Measurements from ENCODE around the gene SLC7A5. TPM values are rescaled to one million over a fixed set of nuclear protein-coding genes. Genes with fewer than 3 reads are reported as not detected.
"Not testable (repeated sequence)": the region's sequence is repeated elsewhere in the genome, so short reads cannot be mapped to it uniquely, and the experiment has no call there.

Gene SLC7A5
- total RNA-seq, 3 donors from 2014 or later, result 814 to 984 (median 886) TPM

DNA sequence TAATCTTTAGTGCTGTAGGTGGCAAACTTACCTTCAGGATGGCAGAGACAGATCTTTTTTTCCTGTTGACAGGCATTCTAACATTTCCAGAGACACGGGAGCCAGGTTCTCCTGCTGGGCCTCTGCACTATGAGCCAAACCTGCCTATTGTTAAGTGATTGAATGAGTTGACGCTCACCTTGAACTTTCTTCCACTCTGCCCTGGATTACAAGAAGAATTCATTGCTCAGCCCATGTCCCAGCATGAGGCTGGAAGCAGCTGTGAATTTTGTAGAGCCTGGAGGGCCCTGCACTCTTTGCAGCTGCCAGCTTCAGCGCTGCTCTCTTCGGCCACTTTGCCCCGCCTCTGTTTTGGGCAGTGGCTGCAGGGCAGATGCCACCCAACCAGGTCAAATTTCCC is 9.4 kb upstream of the SLC7A5 start:
- Mint-ChIP-seq H3K4me1 (ENCODE audit: low read depth) (peaks cover 28% of the 10 kb centered on the region), H3K36me3 (ENCODE audit: insufficient read depth) (no peaks in the 10 kb centered on the region), H3K27me3 (ENCODE audit: low read depth) (peaks cover 5% of the 10 kb centered on the region), H3K9me3 (no peaks in the 10 kb centered on the region), H3K4me3 (no peak overlapping the region)
- ATAC-seq (no peak), DNase-seq (no peak)

DNA sequence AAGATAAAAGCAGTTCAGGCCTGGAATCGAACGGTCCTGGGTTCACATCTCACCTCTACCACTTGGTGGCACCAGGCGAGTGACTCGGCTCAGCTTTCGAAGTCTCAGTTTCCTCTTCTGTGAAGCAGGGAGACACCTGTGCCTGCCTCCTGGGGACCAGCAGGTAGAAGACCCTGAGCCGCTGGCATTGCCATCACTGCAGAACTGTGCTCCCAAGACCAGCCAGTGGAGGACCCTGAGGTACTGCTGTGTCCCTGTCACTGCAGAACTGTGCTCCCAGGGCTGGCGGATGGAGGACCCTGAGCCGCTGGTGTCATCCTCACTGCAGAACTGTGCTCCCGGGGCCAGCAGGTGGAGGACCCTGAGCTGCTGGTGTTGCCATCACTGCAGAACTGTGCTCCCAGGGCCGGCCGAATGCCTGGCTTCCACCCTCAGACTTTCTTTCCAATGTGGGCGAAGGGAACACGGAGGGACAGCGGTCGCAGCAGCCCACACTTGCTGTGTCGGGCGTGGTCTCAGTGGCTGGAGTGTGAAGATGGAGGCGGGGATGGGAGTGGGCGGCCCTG is 8.7 kb upstream of the SLC7A5 start:
- Mint-ChIP-seq H3K36me3 (ENCODE audit: insufficient read depth) (no peaks in the 10 kb centered on the region), H3K9me3 (no peaks in the 10 kb centered on the region), H3K27me3 (ENCODE audit: low read depth) (peaks cover 5% of the 10 kb centered on the region), H3K4me1 (ENCODE audit: low read depth) (peaks cover 28% of the 10 kb centered on the region), H3K4me3 (no peak overlapping the region)
- ATAC-seq, result no peak
- DNase-seq, result no peak

DNA sequence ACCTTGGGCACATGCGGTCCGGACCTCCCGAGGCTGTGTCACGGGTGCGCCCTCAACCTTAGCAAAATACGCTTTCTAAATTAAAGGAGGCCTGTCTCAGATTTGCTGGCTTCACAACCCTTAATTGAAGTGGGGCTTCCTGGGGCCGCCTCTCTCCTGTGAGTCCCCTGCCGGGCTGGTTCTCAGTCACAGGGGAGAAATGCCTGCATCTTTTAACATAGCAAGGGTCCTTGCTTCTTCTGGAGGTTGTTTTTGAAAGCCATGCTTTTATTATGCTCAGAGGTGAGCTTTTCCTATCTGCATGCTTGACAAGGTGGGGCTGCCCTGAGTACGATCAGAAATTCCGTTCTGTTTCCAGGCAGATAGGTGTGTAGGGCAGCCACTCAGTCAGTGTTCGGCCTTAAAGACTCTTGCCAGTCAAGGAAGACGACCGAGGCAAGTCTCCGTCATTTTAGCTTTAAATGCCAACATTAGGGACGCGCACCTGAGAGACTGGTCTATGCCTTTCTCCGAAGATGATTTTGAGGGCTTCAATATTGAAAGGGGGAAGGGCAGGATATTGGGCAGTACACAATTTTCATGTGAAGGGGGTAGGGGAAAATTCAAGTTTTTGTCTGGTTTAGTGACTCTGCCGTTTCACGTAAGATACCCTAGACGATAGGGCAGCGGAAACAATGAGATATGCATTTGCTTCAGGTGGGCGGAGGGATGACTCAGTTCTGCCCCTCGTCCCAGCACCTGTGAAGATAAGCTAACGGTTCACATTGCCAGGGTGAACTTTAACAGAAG is 5.5 kb upstream of the SLC7A5 start:
- Mint-ChIP-seq H3K36me3 (ENCODE audit: insufficient read depth) (no peaks in the 10 kb centered on the region), H3K4me3 (peak overlapping the region; percentile 50), H3K27me3 (ENCODE audit: low read depth) (no peaks in the 10 kb centered on the region), H3K9me3 (no peaks in the 10 kb centered on the region), H3K4me1 (ENCODE audit: low read depth) (peaks cover 49% of the 10 kb centered on the region)
- DNase-seq (peak; percentile 83), ATAC-seq (peak; percentile 74 to 78)

DNA sequence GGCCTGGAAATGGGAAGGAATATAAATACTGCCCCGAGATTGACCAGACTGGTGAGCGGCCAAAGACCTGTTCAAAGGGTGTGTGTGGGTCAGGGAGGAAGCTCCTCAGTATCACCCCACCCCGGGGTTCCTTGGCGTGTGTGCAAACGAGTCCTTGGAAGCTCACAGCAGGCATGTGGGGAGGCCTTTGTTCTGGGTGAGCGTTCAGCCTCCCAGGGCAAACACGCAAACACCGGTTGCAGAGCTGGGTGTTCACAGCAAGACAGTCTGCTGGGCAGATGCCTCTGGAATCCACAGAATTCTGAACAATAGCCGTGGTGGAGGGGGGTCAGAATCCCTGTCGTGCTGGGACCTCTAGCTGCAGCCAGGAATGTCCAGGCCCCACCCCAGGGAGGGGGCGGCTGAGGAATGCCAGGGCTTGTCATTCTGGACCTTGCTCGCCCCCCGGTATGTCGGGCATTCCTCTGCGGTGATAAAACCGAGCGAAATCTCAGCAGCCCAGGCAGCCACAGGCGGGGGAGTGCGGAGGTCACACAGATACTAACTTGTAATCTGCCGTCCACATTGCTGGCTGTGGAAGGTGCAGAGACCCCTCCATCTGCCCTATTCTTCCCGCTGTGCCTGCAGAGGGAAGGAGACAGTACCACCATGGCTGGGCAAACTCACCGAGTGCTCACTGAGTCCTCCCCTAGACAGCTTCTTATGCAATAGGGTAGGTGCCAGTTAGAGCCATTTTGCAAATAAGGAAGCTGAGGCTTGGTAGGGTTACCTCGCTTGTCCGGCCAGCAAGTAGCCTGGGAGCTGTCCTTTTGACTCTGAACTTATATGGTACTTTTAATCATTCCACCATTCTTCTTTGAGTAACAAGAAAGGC is 1.3 kb upstream of the SLC7A5 start:
- not testable (repeated sequence) for ATAC-seq; DNase-seq; H3K27me3 Mint-ChIP-seq (ENCODE audit: low read depth); H3K9me3 Mint-ChIP-seq
- H3K4me3 Mint-ChIP-seq, result peak overlapping the region; percentile 66
- H3K4me1 Mint-ChIP-seq (ENCODE audit: low read depth), result peaks cover 43% of the 10 kb centered on the region
- peaks cover 25% of the 10 kb centered on the region for H3K36me3 Mint-ChIP-seq (ENCODE audit: insufficient read depth)

DNA sequence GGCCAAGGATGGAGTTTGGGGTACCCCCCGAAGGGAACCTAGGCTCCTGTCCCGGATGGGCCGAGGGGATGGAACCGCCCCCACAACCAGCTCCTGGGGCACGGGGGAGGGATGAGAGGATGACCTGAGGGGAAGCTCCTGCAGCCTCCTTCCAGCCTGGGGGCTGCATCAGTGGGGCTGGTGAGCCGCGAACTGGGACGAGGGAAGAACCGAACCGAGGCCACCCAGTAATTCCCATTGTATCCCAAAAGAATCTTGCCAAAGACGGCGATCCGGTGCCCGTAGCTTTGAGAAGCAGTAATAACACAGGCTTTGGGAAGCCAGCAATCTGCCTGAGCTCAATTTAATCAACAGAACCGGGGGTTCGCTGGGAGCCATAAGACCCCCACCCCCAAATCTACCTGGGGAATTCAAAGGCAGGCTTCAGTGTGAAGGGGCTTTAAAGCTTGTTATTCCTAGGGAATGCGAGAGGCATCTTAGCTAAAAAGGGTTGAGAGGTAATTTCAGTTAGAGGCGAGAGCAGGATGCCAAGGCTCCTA is 641 bp upstream of the SLC7A5 start:
- not testable (repeated sequence) for H3K9me3 Mint-ChIP-seq; DNase-seq; ATAC-seq; H3K27me3 Mint-ChIP-seq (ENCODE audit: low read depth)
- Mint-ChIP-seq H3K36me3 (ENCODE audit: insufficient read depth) (peaks cover 28% of the 10 kb centered on the region), H3K4me1 (ENCODE audit: low read depth) (peaks cover 41% of the 10 kb centered on the region), H3K4me3 (peak overlapping the region; percentile 48)

DNA sequence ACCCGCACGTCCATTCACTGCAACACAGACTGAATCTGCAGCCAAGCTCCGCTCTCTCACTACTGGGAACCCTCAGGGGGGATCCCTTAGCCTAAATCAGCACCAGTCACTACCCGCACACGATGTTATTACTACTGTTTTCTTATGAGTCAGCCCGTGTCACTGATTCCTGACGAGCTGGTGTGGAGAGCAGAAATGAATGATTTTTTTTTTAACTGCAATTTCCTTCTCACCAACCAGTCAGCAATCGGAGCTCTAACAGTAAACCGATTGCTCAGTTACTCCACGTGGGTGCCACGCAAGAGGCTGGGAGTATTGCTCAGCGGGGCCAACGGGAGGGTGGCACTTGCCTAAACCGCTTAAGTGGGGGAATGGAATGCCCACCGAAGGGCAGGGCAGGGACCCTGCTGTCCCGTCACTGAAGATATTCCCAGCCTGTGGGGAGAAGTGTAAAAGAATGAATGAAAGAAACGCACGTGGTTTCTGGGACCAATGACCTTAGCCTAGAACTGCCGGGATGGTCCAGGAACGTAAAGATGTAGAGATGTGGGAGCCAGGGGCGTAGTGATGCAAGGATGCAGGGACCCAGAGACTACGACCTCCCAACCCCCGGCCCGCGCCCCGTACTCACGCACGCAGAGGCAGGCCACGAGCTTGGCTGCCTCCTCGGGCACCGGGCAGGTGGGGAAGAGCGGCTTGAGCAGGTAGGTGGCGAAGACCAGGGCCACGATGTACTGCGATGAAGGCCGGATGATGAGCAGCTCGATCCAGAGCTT is 865 bp downstream of the SLC7A5 start:
- Mint-ChIP-seq H3K36me3 (ENCODE audit: insufficient read depth) (peaks cover 36% of the 10 kb centered on the region), H3K4me3 (peak overlapping the region; percentile 95), H3K4me1 (ENCODE audit: low read depth) (peaks cover 42% of the 10 kb centered on the region)
- H3K27me3 Mint-ChIP-seq (ENCODE audit: low read depth); H3K9me3 Mint-ChIP-seq: not testable (repeated sequence)
- ATAC-seq (peak; percentile 59 to 64), DNase-seq (peak; percentile 71)

DNA sequence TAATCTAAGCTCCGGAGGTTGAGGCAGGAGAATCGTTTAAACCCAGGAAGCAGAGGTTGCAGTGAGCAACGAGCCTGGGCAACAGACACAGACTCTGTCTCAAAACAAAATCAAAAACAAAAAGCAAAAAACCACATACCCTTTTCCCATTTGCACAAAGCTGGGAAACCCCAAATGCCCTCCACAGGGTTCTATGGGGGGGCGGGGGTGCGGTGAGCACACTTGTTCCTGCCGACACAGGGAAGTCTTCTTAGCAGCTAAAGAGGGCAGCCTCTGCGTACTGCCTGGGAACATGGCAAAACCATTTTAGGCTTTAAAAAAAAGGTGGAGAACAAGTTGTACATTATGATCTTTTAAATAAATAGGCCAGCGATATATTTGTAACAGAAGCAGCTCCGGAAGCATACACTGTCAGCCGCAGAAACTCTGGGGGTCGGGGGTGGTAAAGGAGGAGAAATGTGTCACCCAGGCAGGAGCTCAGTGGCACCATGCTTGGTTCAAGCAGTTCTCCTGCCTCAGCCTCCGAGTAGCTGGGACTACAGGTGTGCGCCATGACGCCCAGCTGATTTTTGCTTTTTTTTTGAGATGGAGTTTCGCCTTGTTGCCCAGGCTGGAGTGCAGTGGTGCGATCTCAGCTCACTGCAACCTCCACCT is 3.3 kb downstream of the SLC7A5 start:
- Mint-ChIP-seq H3K4me3 (peak overlapping the region; percentile 95), H3K36me3 (ENCODE audit: insufficient read depth) (peaks cover 43% of the 10 kb centered on the region), H3K4me1 (ENCODE audit: low read depth) (peaks cover 45% of the 10 kb centered on the region)
- DNase-seq, result peak; percentile 30
- H3K27me3 Mint-ChIP-seq (ENCODE audit: low read depth); ATAC-seq; H3K9me3 Mint-ChIP-seq: not testable (repeated sequence)

DNA sequence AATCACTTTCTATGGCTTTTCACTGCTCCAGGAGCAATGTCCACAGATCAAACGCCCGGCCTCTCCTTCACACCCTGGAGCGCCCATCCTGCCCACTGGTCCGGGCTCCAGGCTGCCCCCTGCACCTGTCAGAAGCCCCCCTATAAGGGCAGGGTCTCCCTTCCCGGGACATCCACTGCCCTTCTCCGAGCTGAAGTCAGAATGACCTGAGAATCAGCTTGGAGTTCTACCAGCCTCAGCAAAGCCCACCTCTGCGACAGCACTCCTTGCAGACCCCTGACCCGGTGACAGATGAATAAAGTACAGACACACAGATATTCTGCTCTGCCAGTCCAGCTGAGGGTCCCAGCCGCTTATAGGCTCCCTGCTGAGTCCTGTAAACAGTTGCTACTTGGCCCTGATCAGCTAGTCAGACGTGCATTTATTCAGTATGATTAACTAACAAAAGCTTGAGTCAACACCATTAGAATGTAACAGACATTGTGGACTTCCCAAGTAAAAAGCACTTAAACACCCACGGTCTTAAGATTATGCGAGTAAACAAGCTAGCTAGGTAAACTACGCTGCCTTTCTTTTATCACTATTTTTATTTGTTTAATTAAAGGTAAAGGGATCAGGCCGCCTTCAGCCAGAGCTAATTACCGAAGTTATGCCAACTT is 4.8 kb downstream of the SLC7A5 start:
- peaks cover 50% of the 10 kb centered on the region for H3K36me3 Mint-ChIP-seq (ENCODE audit: insufficient read depth)
- ATAC-seq, result no peak
- peaks cover 46% of the 10 kb centered on the region for H3K4me1 Mint-ChIP-seq (ENCODE audit: low read depth)
- no peaks in the 10 kb centered on the region for H3K27me3 Mint-ChIP-seq (ENCODE audit: low read depth)
- peak overlapping the region; percentile 95 for H3K4me3 Mint-ChIP-seq
- no peaks in the 10 kb centered on the region for H3K9me3 Mint-ChIP-seq
- DNase-seq, result no peak

DNA sequence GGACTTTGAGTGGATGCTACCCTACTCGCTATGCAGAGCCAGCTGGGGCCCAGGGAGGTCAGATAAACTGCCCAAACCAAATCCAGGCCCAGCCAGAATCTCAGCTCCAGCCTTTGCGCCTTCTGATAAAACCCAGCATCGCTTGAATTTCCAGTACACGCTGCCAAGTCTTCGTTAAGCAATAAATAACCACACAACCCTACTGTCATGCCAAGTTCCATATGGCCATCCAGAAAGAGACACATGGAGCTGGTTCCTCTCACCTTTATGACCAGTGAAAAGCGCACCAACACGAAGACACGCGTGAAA is 6.0 kb downstream of the SLC7A5 start:
- Mint-ChIP-seq H3K4me3 (peak overlapping the region; percentile 70), H3K4me1 (ENCODE audit: low read depth) (peaks cover 52% of the 10 kb centered on the region), H3K36me3 (ENCODE audit: insufficient read depth) (peaks cover 50% of the 10 kb centered on the region)
- H3K27me3 Mint-ChIP-seq (ENCODE audit: low read depth); DNase-seq; H3K9me3 Mint-ChIP-seq; ATAC-seq: not testable (repeated sequence)

DNA sequence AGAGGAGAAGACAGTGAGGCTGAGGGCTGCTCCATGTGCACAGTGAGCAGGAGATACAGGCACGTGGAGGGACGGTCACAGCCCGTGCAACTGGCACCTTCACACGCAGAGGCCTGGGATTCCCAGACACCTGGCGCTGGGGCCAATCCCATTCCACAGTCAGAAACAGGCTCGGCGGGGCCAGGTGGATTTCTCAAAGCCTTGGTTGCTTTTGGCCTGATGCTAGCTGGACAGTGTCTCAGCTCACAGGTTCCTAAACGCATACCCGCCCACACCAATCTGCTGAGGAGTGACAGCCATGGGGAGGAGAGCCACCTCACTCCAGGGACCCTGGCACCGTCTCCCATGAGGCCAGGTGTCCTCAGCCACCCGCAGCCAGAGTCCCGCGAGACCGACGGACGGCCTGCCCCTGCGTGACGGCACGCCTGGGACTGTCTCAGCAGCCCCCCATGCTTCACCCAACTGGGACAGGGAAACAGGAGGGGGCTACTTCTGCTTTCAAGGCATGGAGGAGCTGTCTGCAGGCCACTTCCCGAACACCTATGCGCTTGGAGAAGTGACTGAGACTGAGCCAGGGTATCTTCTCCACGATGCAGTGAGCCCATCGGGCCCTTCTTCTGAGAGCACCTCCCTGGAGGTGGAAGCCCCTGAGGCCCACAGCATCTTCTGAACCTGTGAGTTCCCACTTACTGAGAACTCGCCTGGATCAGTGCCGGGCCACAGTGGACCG is 6.5 kb downstream of the SLC7A5 start:
- not testable (repeated sequence) for H3K27me3 Mint-ChIP-seq (ENCODE audit: low read depth); DNase-seq; ATAC-seq; H3K9me3 Mint-ChIP-seq
- peaks cover 48% of the 10 kb centered on the region for H3K36me3 Mint-ChIP-seq (ENCODE audit: insufficient read depth)
- H3K4me1 Mint-ChIP-seq (ENCODE audit: low read depth), result peaks cover 57% of the 10 kb centered on the region
- peak overlapping the region; percentile 70 for H3K4me3 Mint-ChIP-seq

DNA sequence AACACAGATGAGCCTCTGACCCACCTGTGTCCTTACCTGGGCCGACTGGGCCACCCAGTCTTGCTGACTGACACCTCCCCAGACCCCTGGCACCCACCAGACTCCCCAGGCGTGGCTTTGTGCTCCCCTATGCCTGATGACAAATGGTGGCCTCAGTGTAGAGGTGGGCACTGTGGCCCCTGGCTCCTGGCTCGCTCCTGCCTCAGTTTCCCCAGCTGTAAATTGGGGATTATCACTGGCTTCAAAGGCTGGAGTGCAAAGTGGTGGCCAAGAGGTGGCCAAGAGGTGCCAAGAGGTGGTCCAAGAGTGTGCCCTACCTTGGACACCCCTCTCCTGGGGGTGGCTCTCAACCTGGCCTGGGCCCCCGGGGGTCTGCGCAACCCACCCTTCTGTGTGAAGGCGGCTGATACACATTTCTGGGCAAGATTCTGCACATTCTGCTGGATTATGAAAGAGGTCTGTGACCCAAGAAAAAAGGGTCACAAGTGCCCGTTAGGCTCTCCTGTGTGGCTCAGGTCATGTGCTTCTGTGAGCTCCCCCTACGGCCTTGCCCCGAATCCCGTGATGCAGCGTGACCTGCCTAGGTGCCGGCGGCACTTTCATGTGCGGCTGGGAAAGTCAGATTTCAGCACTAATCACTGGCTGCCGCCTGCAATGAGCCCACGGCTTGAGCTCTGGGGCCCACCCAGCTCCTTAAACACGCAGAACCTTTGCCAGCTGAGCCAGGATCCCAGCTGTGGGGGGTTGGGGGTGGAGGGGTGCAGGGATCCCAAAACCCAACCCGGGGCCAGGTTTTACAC is 7.8 kb downstream of the SLC7A5 start:
- DNase-seq; H3K9me3 Mint-ChIP-seq; ATAC-seq; H3K27me3 Mint-ChIP-seq (ENCODE audit: low read depth): not testable (repeated sequence)
- Mint-ChIP-seq H3K4me1 (ENCODE audit: low read depth) (peaks cover 68% of the 10 kb centered on the region), H3K4me3 (peak overlapping the region; percentile 61), H3K36me3 (ENCODE audit: insufficient read depth) (peaks cover 48% of the 10 kb centered on the region)

Data from activated T-cell treated with anti-CD3 and anti-CD28 coated beads, Interleukin-2, amount 50 U/mL, for 4 hours (primary cell).